SK-N-SH (cell line): ENCODE measurements around the gene EXOC3. TPM values are rescaled to one million over a fixed set of nuclear protein-coding genes. Genes with fewer than 3 reads are reported as not detected.

Experiments used
- CTCF ChIA-PET: fragments of 300-600, 350-600 bp; formaldehyde crosslinking; extraction: SDS; loops from one replicate; lab custom pipeline; 2021; lab: Yijun Ruan, JAX
- POLR2A ChIA-PET: fragments of 350-600 bp; sonication (Branson Sonifier 250); formaldehyde crosslinking; extraction: SDS; loops from one replicate; lab custom pipeline; 2020; ENCODE audit warnings: antibody characterized with exemption, inconsistent platforms; lab: Yijun Ruan, JAX
- DNase-seq: peaks from one replicate; pipeline ENCODE4 v3.0.0; 2012
- H2AFZ ChIP-seq: fragments of 200-600 bp; sonication (generic); 2 replicates; pipeline ENCODE4 v1.8.1; 2016; ENCODE audit warnings: antibody characterized with exemption, mild to moderate bottlenecking, low read depth
- H3F3A ChIP-seq: fragments of 200-600 bp; sonication (generic); replicated peaks from 2 replicates; pipeline ENCODE3; 2016; ENCODE audit warnings: antibody characterized with exemption, mild to moderate bottlenecking; ENCODE audit not compliant: insufficient read depth
- H3K27ac ChIP-seq, 2 experiments: fragments of 200-500 bp in 1 of 2; fragments of 200-600 bp in 1 of 2; sonication (Bioruptor generic) in 1 of 2; sonication (generic), shearing (Covaris generic) in 1 of 2; 2 replicates each; pipeline versions ENCODE4 v1.5.1 to v1.6.1; 2014 to 2016; ENCODE audit warnings: low read depth in 2 of 2, inconsistent platforms in 1 of 2, low read length in 1 of 2, mild to moderate bottlenecking in 1 of 2, mixed read lengths in 1 of 2
- H3K27me3 ChIP-seq: fragments of 200-600 bp; sonication (generic), shearing (Covaris generic); 2 replicates; pipeline ENCODE4 v1.6.1; 2016; ENCODE audit warnings: mixed run types; ENCODE audit not compliant: insufficient read depth
- H3K36me3 ChIP-seq, 2 experiments: fragments of 200-500 bp in 1 of 2; fragments of 200-600 bp in 1 of 2; sonication (Bioruptor generic) in 1 of 2; sonication (generic) in 1 of 2; replicated peaks in 1 of 2; 2 replicates each; pipeline versions ENCODE3 to v1.5.1; 2014 to 2016; ENCODE audit warnings: low read length in 1 of 2, mild to moderate bottlenecking in 1 of 2; ENCODE audit not compliant: insufficient read depth in 2 of 2, control insufficient read depth in 1 of 2
- H3K4me1 ChIP-seq, 2 experiments: fragments of 200-500 bp in 1 of 2; fragments of 200-600 bp in 1 of 2; sonication (Bioruptor generic) in 1 of 2; sonication (generic), shearing (Covaris generic) in 1 of 2; 2 replicates each; pipeline versions ENCODE4 v1.5.1 to v1.6.1; 2014 to 2016; ENCODE audit warnings: low read depth in 1 of 2, low read length in 1 of 2, mixed run types in 1 of 2; ENCODE audit not compliant: insufficient read depth in 2 of 2, control insufficient read depth in 1 of 2
- H3K4me2 ChIP-seq: fragments of 200-600 bp; sonication (generic), shearing (Covaris generic); 2 replicates; pipeline ENCODE4 v1.6.1; 2017; ENCODE audit warnings: mixed run types
- H3K4me3 ChIP-seq, 2 experiments: fragments of 200-500 bp in 1 of 2; fragments of 200-600 bp in 1 of 2; sonication (Bioruptor generic) in 1 of 2; sonication (generic), shearing (Covaris generic) in 1 of 2; 2 replicates each; pipeline versions ENCODE4 v1.5.1 to v1.8.1; 2014 to 2016; ENCODE audit warnings: low read depth in 2 of 2, inconsistent platforms in 1 of 2, low read length in 1 of 2, mild to moderate bottlenecking in 1 of 2, mixed read lengths in 1 of 2, moderate library complexity in 1 of 2
- H3K79me2 ChIP-seq: fragments of 200-600 bp; sonication (generic); 2 replicates; pipeline ENCODE4 v1.8.1; 2017; ENCODE audit warnings: mild to moderate bottlenecking; ENCODE audit not compliant: insufficient read depth
- H3K9ac ChIP-seq: fragments of 200-600 bp; sonication (generic); 2 replicates; pipeline ENCODE4 v1.6.1; 2017; ENCODE audit warnings: mixed run types
- H3K9me2 ChIP-seq: fragments of 200-600 bp; sonication (generic); 2 replicates; pipeline ENCODE4 v1.6.1; 2017; ENCODE audit warnings: mixed run types
- H3K9me3 ChIP-seq: fragments of 200-600 bp; sonication (generic); 2 replicates; pipeline ENCODE4 v1.6.1; 2017; ENCODE audit warnings: mixed run types, mild to moderate bottlenecking, moderate library complexity
- H4K20me1 ChIP-seq: fragments of 200-600 bp; sonication (generic); 2 replicates; pipeline ENCODE4 v1.6.1; 2017; ENCODE audit warnings: mild to moderate bottlenecking, mixed run types; ENCODE audit not compliant: insufficient read depth
- CHD2 ChIP-seq: fragments of 150-350 bp; IDR thresholded peaks from 2 replicates; pipeline ENCODE4 v1.6.1; 2018; ENCODE audit warnings: low read length; ENCODE audit not compliant: partially characterized antibody
- ELF1 ChIP-seq: IDR thresholded peaks from 2 replicates; pipeline ENCODE4 v1.4.0; 2012
- EP300 ChIP-seq, 2 experiments: IDR thresholded peaks; 2 replicates each; pipeline versions ENCODE4 v1.4.0 to v1.6.1; 2012; ENCODE audit warnings: borderline replicate concordance in 1 of 2, low read depth in 1 of 2, low read length in 1 of 2
- EZH2phosphoT487 ChIP-seq: fragments of 200-600 bp; sonication (generic); IDR thresholded peaks from 2 replicates; pipeline ENCODE4 v1.6.1; 2017; ENCODE audit warnings: low read depth, mixed run types, mild to moderate bottlenecking, antibody characterized with exemption, moderate library complexity, borderline replicate concordance
- GABPA ChIP-seq: IDR thresholded peaks from 2 replicates; pipeline ENCODE4 v1.4.0; 2012; ENCODE audit warnings: low read depth, mild to moderate bottlenecking
- JUND ChIP-seq: IDR thresholded peaks from 2 replicates; pipeline ENCODE4 v1.4.0; 2012
- MAX ChIP-seq: IDR thresholded peaks from 2 replicates; pipeline ENCODE4 v1.4.0; 2012; ENCODE audit warnings: low read depth
- MXI1 ChIP-seq: IDR thresholded peaks from 2 replicates; pipeline ENCODE4 v1.6.1; 2012; ENCODE audit warnings: mild to moderate bottlenecking, low read depth, low read length, improper control_type of control experiment
- NRF1 ChIP-seq: IDR thresholded peaks from 2 replicates; pipeline ENCODE4 v1.6.1; 2012; ENCODE audit warnings: low read depth, mild to moderate bottlenecking, low read length
- PBX3 ChIP-seq: IDR thresholded peaks from 2 replicates; pipeline ENCODE4; 2012
- POLR2AphosphoS5 ChIP-seq: IDR thresholded peaks from 2 replicates; pipeline ENCODE4 v1.6.1; 2012; ENCODE audit warnings: low read depth, low read length
- RCOR1 ChIP-seq: fragments of 150-350 bp; IDR thresholded peaks from 2 replicates; pipeline ENCODE4 v1.6.1; 2017; ENCODE audit warnings: antibody characterized with exemption, low read length
- RXRA ChIP-seq: IDR thresholded peaks from 2 replicates; pipeline ENCODE4 v1.4.0; 2012; ENCODE audit warnings: low read depth, mild to moderate bottlenecking, borderline replicate concordance
- TAF1 ChIP-seq: IDR thresholded peaks from 2 replicates; pipeline ENCODE4 v1.6.1; 2012; ENCODE audit warnings: low read depth, mild to moderate bottlenecking, low read length, moderate library complexity, borderline replicate concordance
- TCF12 ChIP-seq: IDR thresholded peaks from 2 replicates; pipeline ENCODE4 v1.4.0; 2012
- WGBS: methylation state at CpG from one replicate; pipeline ENCODE4 v1.1.6; 2017; ENCODE audit warnings: low lambda C conversion rate; 5-methylcytosine and 5-hydroxymethylcytosine counted together
- polyA plus RNA-seq, 3 experiments: library from polyadenylated mRNA; depleted of rRNA; stranded (reverse); fragments of >200 nt; gene quantifications; 2 replicates each; pipeline ENCODE4 v1.2.3, GENCODE V29; 2012
- TF ChIP-seq, protein P1 (sequence below): IDR thresholded peaks from 2 replicates; pipeline ENCODE4 v1.6.1; 2012; ENCODE audit warnings: mild to moderate bottlenecking, low read depth, low read length, moderate library complexity
- TF ChIP-seq, protein P2 (sequence below): IDR thresholded peaks from 2 replicates; pipeline ENCODE4 v1.4.0; 2012; ENCODE audit warnings: low read depth, borderline replicate concordance

The EXOC3 gene
- polyA plus RNA-seq, 1 of the 3 experiments (the other 2 are of a cell fraction) = 25.7 TPM

DNA sequence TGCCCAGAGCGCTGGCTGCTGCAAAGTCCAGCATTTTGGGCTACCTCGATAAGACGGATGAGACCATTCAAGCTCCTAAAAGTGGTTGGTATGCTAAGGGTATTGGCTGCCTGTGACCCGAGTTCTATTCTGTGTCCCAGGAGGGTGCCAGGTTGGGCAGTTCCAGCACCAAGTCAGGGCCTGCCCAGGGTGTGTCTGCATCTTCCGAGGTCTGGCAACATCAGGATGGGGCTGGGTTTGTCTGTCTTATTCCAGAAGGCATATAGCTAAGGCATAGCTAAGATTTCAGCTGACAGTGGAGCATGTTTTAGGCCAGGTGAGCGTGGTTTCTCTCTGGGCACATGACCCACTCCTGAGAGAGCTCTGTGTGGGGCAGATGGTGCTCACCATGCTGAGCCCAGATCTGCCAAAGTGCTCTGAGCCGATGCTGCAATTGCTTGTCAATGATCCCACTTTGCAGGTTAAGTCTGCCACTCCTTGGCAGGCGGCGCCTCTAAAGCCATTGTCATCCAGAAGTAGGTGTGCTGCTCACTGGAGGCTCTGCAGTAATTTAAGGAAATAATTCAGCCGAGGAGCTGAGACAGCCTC lies 73.5 kb downstream of the EXOC3 start:
- Histone ChIP-seq H3K9ac (no peak overlapping the region), H3K27ac (no peak overlapping the region), H3K27me3 (peaks cover 20% of the 10 kb centered on the region; the same call in 1 of the 2 replicates), H2AFZ (no peak overlapping the region), H3K79me2 (no peaks in the 10 kb centered on the region), H3K9me3 (no peaks in the 10 kb centered on the region), H3K4me3 (no peak overlapping the region), H3K4me2 (no peak overlapping the region), H3F3A (no peaks in the 10 kb centered on the region), H4K20me1 (no peaks in the 10 kb centered on the region), H3K4me1 (no peaks in the 10 kb centered on the region), H3K36me3 (no peaks in the 10 kb centered on the region), H3K9me2 (no peaks in the 10 kb centered on the region)
- POLR2A ChIA-PET = no interaction called here
- 29% methylated on average over 7 of the region's 10 CpGs for WGBS
- DNase-seq = no peak
- TF ChIP-seq POLR2AphosphoS5 = no peak
- TF ChIP-seq CHD2 = no peak
- TF ChIP-seq, protein P1, sequence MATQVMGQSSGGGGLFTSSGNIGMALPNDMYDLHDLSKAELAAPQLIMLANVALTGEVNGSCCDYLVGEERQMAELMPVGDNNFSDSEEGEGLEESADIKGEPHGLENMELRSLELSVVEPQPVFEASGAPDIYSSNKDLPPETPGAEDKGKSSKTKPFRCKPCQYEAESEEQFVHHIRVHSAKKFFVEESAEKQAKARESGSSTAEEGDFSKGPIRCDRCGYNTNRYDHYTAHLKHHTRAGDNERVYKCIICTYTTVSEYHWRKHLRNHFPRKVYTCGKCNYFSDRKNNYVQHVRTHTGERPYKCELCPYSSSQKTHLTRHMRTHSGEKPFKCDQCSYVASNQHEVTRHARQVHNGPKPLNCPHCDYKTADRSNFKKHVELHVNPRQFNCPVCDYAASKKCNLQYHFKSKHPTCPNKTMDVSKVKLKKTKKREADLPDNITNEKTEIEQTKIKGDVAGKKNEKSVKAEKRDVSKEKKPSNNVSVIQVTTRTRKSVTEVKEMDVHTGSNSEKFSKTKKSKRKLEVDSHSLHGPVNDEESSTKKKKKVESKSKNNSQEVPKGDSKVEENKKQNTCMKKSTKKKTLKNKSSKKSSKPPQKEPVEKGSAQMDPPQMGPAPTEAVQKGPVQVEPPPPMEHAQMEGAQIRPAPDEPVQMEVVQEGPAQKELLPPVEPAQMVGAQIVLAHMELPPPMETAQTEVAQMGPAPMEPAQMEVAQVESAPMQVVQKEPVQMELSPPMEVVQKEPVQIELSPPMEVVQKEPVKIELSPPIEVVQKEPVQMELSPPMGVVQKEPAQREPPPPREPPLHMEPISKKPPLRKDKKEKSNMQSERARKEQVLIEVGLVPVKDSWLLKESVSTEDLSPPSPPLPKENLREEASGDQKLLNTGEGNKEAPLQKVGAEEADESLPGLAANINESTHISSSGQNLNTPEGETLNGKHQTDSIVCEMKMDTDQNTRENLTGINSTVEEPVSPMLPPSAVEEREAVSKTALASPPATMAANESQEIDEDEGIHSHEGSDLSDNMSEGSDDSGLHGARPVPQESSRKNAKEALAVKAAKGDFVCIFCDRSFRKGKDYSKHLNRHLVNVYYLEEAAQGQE = no peak
- TF ChIP-seq EZH2phosphoT487 = no peak
- TF ChIP-seq GABPA = no peak
- TF ChIP-seq RXRA = no peak
- TF ChIP-seq MAX = no peak
- TF ChIP-seq, protein P2, sequence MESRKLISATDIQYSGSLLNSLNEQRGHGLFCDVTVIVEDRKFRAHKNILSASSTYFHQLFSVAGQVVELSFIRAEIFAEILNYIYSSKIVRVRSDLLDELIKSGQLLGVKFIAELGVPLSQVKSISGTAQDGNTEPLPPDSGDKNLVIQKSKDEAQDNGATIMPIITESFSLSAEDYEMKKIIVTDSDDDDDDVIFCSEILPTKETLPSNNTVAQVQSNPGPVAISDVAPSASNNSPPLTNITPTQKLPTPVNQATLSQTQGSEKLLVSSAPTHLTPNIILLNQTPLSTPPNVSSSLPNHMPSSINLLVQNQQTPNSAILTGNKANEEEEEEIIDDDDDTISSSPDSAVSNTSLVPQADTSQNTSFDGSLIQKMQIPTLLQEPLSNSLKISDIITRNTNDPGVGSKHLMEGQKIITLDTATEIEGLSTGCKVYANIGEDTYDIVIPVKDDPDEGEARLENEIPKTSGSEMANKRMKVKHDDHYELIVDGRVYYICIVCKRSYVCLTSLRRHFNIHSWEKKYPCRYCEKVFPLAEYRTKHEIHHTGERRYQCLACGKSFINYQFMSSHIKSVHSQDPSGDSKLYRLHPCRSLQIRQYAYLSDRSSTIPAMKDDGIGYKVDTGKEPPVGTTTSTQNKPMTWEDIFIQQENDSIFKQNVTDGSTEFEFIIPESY = no peak
- no peak for TF ChIP-seq TCF12
- no peak for TF ChIP-seq NRF1
- TF ChIP-seq TAF1 = no peak
- TF ChIP-seq RCOR1 = no peak
- TF ChIP-seq ELF1 = no peak
- TF ChIP-seq EP300 (IDR thresholded peaks at IDR 0.05; ENCODE audit: borderline replicate concordance in 1 of 2, low read depth in 1 of 2, low read length in 1 of 2) = no peak
- TF ChIP-seq MXI1 = no peak
- no peak for TF ChIP-seq PBX3
- TF ChIP-seq JUND = no peak
- CTCF ChIA-PET = no interaction called here

Other genes with a start within 250 kb of the EXOC3 start
- 3.7 and 3.9 TPM in 2 replicates for gene CCDC127, start 225.0 kb upstream of the EXOC3 start, polyA plus RNA-seq (2012; rRNA removed)
- 95.7 and 106 TPM in 2 replicates for gene SDHA, start 224.9 kb upstream of the EXOC3 start, polyA plus RNA-seq (2012; rRNA removed)
- 323 and 347 TPM in 2 replicates for gene PDCD6, start 171.5 kb upstream of the EXOC3 start, polyA plus RNA-seq (2012; rRNA removed)
- gene AHRR, start 121.5 kb upstream of the EXOC3 start, polyA plus RNA-seq (2012; rRNA removed) = 0.71 and 0.99 TPM in 2 replicates
- gene SLC9A3, start 81.3 kb downstream of the EXOC3 start, polyA plus RNA-seq (2012; rRNA removed) = 1.9 and 2.1 TPM in 2 replicates
- gene CEP72, start 169.2 kb downstream of the EXOC3 start, polyA plus RNA-seq (2012; rRNA removed) = 3.3 and 4.4 TPM in 2 replicates